ENCODE results near the gene HUNK. TPM values are rescaled to one million over a fixed set of nuclear protein-coding genes. Genes with fewer than 3 reads are reported as not detected.
A peak's percentile ranks its signal among the peaks of the same experiment; 100 is the strongest.

The HUNK gene
- total RNA-seq, 1 donor from 2014 or later, result 0.64 TPM

GRCh38 chr21:32048353-32048752, 175.5 kb downstream of the HUNK start:
- DNase-seq (ENCODE audit: low spot score in 2 of 2), result peak in 1 of 2 donors; percentile 24
- Histone ChIP-seq H3K36me3 (no peaks in the 10 kb centered on the region), H3K27me3 (no peaks in the 10 kb centered on the region), H3K9me3 (peaks cover 0 to 13% of the 10 kb centered on the region in 2 donors), H3K27ac (no peak overlapping the region), H3K4me3 (no peak overlapping the region), H3K4me1 (no peaks in the 10 kb centered on the region)
- TF ChIP-seq CTCF (IDR thresholded peaks at IDR 0.05), result no peak
- intact Hi-C loops (cut with DNase I), result no loop called here

Other genes starting within 250 kb of the HUNK start
- 87.7 TPM for gene SOD1, start 213.3 kb upstream of the HUNK start, total RNA-seq
- 31.2 TPM for gene SCAF4, start 140.9 kb upstream of the HUNK start, total RNA-seq